Thyroid gland (tissue), 4 donors: ENCODE measurements around the gene TDRD7. TPM values are rescaled to one million over a fixed set of nuclear protein-coding genes. Genes with fewer than 3 reads are reported as not detected.
"Not testable (repeated sequence)": the region's sequence is repeated elsewhere in the genome, so short reads cannot be mapped to it uniquely, and the experiment has no call there.

Source experiments
- DNase-seq, 2 donors: peaks; one replicate each; pipeline ENCODE4 v3.0.0-alpha.2; 2019
- H3K27ac ChIP-seq, 3 donors: fragments of 200-600 bp; sonication (generic); 1 replicate in 2 of 3; 2 replicates in 1 of 3; pipeline ENCODE4 v1.5.1; 2016 to 2019; ENCODE audit warnings: mild to moderate bottlenecking in 1 of 3, moderate library complexity in 1 of 3
- H3K27me3 ChIP-seq: fragments of 200-600 bp; sonication (generic); one replicate; pipeline ENCODE4 v1.5.1; 2019
- H3K36me3 ChIP-seq, 2 donors: fragments of 200-600 bp; sonication (generic); one replicate each; pipeline ENCODE4 v1.5.1; 2016 to 2019
- H3K4me1 ChIP-seq, 2 donors: fragments of 200-600 bp; sonication (generic); one replicate each; pipeline ENCODE4 v1.5.1; 2017 to 2019
- H3K4me3 ChIP-seq, 3 donors: fragments of 200-600 bp; sonication (generic); replicated peaks in 1 of 3; 1 replicate in 2 of 3; 2 replicates in 1 of 3; pipeline ENCODE4 v1.5.1; 2016; ENCODE audit warnings: mild to moderate bottlenecking in 1 of 3
- H3K9me3 ChIP-seq: fragments of 200-600 bp; sonication (generic); one replicate; pipeline ENCODE4 v1.5.1; 2017
- POLR2A ChIP-seq, 2 donors: fragments of 450-650 bp; IDR thresholded peaks; one replicate each; pipeline ENCODE4 v1.6.1; 2017; ENCODE audit warnings: antibody characterized with exemption in 2 of 2, mild to moderate bottlenecking in 2 of 2, moderate library complexity in 1 of 2
- WGBS, 2 donors: methylation state at CpG; one replicate each; pipeline ENCODE4 v1.1.5; 2017; 5-methylcytosine and 5-hydroxymethylcytosine counted together
- intact Hi-C: fragments of 100-400 bp; cut with DNase I; formaldehyde crosslinking; loops from one replicate; pipeline ENCODE4 v1.15.1; 2023
- total RNA-seq, 4 donors: library from RNA; depleted of rRNA; stranded (reverse); fragments of >200 nt; gene quantifications; one replicate each; pipeline ENCODE4 v1.2.3, GENCODE V29; 2016
- TF ChIP-seq, protein P1 (sequence below), 6 experiments: fragments of 200-600 bp in 3 of 6; fragments of 450-650 bp in 3 of 6; sonication (generic) in 3 of 6; IDR thresholded peaks; one replicate each; pipeline ENCODE4 v1.5.1; 2016 to 2019; ENCODE audit warnings: antibody characterized with exemption in 6 of 6, mild to moderate bottlenecking in 2 of 6, inconsistent platforms in 1 of 6, moderate library complexity in 1 of 6

The TDRD7 gene
- total RNA-seq, 4 donors from 2014 or later: 9.9 to 12.8 (median 11.4) TPM

- WGBS, 2 donors: 100% methylated on average over 1 of the region's 1 CpG
- peaks cover 9 to 11% of the 10 kb centered on the region in 2 donors for H3K4me1 ChIP-seq
These were observed 79.5 kb downstream of the TDRD7 start for GRCh38 chr9:97491216-97491999.

DNA sequence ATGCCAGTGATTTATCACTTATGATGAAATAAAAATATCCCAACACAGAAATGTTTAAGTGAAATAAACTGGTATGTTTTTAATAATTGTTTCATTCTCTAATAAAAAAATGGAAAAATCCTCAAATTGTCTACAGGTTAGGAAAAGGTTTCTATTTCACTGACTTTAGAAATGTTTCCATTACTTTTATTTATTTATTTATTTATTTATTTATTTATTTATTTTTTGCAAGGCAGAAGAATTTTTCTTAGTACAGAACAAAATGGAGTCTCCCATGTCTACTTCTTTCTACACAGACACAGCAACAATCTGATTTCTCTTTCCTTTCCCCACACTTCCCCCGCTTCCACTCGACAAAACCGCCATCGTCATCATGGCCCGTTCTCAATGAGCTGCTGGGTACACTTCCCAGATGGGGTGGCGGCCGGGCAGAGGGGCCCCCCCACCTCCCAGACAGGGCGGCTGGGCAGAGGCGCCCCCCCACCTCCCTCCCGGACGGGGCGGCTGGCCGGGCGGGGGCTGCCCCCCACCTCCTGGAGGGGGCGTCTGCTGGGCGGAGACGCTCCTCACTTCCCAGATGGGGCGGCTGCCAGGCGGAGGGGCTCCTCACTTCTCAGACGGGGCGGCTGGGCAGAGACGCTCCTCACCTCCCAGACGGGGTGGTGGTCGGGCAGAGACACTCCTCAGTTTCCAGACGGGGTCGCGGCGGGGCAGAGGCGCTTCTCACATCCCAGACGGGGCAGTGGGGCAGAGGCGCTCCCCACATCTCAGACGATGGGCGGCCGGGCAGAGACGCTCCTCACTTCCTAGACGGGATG lies 85.9 kb downstream of the TDRD7 start:
- H3K27me3 ChIP-seq, H3K4me3 ChIP-seq, H3K9me3 ChIP-seq, H3K36me3 ChIP-seq, DNase-seq, H3K4me1 ChIP-seq, H3K27ac ChIP-seq, intact Hi-C loops: not testable (repeated sequence)
- 97% methylated on average over 15 to 22 of the region's 36 CpGs for WGBS, 2 donors

More at GRCh38 chr9:97491216-97491999, 79.5 kb downstream of the TDRD7 start:
- H3K9me3 ChIP-seq: no peaks in the 10 kb centered on the region
- peak in 1 of 2 donors; percentile 13 for TF ChIP-seq POLR2A (IDR thresholded peaks at IDR 0.05)
- TF ChIP-seq, protein P1, sequence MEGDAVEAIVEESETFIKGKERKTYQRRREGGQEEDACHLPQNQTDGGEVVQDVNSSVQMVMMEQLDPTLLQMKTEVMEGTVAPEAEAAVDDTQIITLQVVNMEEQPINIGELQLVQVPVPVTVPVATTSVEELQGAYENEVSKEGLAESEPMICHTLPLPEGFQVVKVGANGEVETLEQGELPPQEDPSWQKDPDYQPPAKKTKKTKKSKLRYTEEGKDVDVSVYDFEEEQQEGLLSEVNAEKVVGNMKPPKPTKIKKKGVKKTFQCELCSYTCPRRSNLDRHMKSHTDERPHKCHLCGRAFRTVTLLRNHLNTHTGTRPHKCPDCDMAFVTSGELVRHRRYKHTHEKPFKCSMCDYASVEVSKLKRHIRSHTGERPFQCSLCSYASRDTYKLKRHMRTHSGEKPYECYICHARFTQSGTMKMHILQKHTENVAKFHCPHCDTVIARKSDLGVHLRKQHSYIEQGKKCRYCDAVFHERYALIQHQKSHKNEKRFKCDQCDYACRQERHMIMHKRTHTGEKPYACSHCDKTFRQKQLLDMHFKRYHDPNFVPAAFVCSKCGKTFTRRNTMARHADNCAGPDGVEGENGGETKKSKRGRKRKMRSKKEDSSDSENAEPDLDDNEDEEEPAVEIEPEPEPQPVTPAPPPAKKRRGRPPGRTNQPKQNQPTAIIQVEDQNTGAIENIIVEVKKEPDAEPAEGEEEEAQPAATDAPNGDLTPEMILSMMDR (IDR thresholded peaks at IDR 0.05): no peak
- intact Hi-C loops: no loop called here
- peaks cover 0 to 3% of the 10 kb centered on the region in 2 donors for H3K36me3 ChIP-seq
- H3K4me3 ChIP-seq: no peak overlapping the region
- peak overlapping the region; percentile 33 to 73 (median 60) for H3K27ac ChIP-seq
- DNase-seq: no peak
- H3K27me3 ChIP-seq: no peaks in the 10 kb centered on the region

DNA sequence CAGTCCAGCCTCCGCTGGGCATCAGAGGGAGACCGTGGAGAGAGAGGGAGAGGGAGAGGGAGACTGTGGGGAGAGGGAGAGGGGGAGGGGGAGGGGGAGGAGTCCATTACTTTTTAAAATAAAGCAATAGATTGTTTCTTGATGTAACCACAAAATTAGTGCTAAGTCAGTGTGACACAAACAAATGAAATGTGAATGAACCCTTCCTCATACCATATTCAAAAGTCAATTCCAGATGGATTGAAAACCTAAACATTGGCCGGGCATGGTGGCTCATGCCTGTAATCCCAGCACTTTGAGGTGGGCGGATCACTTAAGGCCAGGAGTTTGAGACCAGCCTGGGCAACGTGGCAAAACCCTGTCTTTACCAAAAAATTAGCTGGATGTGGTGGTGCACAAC lies 87.0 kb downstream of the TDRD7 start:
- H3K4me3 ChIP-seq, H3K27me3 ChIP-seq, intact Hi-C loops, H3K27ac ChIP-seq, H3K9me3 ChIP-seq, DNase-seq, H3K36me3 ChIP-seq: not testable (repeated sequence)
- 84 to 86% methylated on average over 5 of the region's 5 CpGs for WGBS, 2 donors
- H3K4me1 ChIP-seq: peaks cover 14 to 20% of the 10 kb centered on the region in 2 donors

DNA sequence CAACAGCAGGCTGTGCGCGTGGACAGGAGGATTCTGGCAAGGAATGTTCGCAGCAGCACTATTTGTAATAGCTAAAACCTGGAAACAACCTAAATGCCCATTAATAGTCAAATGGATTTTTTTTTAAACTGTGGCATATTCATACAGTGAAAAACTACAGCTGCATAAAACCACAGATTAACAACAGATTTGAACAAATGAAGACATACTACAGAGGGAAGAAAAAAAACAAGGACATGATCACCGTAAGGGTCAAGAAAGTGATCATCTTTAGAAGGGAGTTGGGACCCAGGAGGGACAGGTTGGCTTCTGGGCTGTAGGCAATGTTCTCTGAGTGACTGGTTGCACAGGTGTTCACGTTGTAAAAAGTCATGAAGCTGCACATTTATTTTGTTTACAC lies 88.4 kb downstream of the TDRD7 start:
- H3K27ac ChIP-seq: no peak overlapping the region
- 77% methylated on average over 5 of the region's 5 CpGs for WGBS, 2 donors
- TF ChIP-seq, protein P1 (IDR thresholded peaks at IDR 0.05): no peak
- TF ChIP-seq POLR2A (IDR thresholded peaks at IDR 0.05): no peak
- H3K4me3 ChIP-seq: no peak overlapping the region
- DNase-seq: no peak
- H3K4me1 ChIP-seq: peaks cover 28 to 34% of the 10 kb centered on the region in 2 donors
- no peaks in the 10 kb centered on the region for H3K36me3 ChIP-seq
- H3K27me3 ChIP-seq: no peaks in the 10 kb centered on the region
- intact Hi-C loops: no loop called here
- H3K9me3 ChIP-seq: no peaks in the 10 kb centered on the region

DNA sequence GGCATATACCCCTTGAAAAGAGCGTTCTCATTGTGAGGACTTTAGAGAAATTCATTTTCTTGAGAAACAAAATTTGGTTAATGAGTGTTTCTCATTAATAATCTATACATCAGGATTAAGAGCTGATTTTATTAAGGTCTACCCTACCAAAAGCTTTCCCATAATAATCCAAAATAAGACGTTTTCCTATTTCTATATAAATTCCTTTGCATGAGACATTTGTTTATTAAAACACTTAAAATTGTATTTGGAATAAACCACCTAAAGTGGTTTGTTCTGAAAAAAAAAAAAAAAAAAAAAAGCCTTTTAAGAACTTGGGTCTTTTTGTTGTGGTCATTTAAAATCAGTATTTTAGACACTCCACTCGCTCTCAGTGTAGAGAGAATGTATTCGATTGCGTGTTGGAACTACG lies 88.9 kb downstream of the TDRD7 start:
- TF ChIP-seq, protein P1 (IDR thresholded peaks at IDR 0.05): no peak
- no peak for TF ChIP-seq POLR2A (IDR thresholded peaks at IDR 0.05)
- Histone ChIP-seq H3K27ac (peak overlapping the region; percentile 46 to 68 (median 66)), H3K27me3 (no peaks in the 10 kb centered on the region), H3K36me3 (no peaks in the 10 kb centered on the region), H3K4me1 (peaks cover 34 to 36% of the 10 kb centered on the region in 2 donors), H3K9me3 (no peaks in the 10 kb centered on the region), H3K4me3 (peak overlapping the region in 2 of 3 donors; percentile 49 to 99)
- intact Hi-C loops: no loop called here
- no peak for DNase-seq
- 20 to 27% methylated on average over 6 of the region's 6 CpGs for whole genome bisulfite sequencing, 2 donors
